Measurements from ENCODE around the gene ACSL1. TPM values are rescaled to one million over a fixed set of nuclear protein-coding genes. Genes with fewer than 3 reads are reported as not detected.

The ACSL1 gene
- total and polyA plus RNA-seq, 9 of the 15 experiments (the other 6 are each of a cell fraction or from before 2014, with no cell fraction given), result 6.7 to 24.1 (median 15.0) TPM

- TF ChIP-seq ZNF592 (IDR thresholded peaks at IDR 0.05) (peak; percentile 66), COPS2 (conservative IDR thresholded peaks at IDR 0.05) (no peak), LARP7 (IDR thresholded peaks at IDR 0.05) (no peak), FOSL1 (tag; conservative IDR thresholded peaks at IDR 0.05) (no peak), ZNF518B (CRISPR knock-in tag; IDR thresholded peaks at IDR 0.05) (no peak), ZNF316 (IDR thresholded peaks at IDR 0.05) (peak; percentile 71; the same call in 1 of the 2 replicates), CREB3 (tag; conservative IDR thresholded peaks at IDR 0.05; ENCODE audit: low read depth) (peak; percentile 52; the same call in 1 of the 2 replicates), POLR2G (IDR thresholded peaks at IDR 0.05; ENCODE audit: low read depth, low read length) (no peak), TCF3 (CRISPR knock-in tag; IDR thresholded peaks at IDR 0.05) (peak; percentile 49), BACH1 (tag; IDR thresholded peaks at IDR 0.05) (0 out of 2 replicates have a peak, but pooled peaks have one; percentile 14), YY1 (IDR thresholded peaks at IDR 0.05; ENCODE audit: borderline replicate concordance in 1 of 3, control insufficient read depth in 1 of 3, extremely low read depth in 1 of 3, insufficient read depth in 3 of 3, insufficient read length in 1 of 3, insufficient replicate concordance in 2 of 3, low read depth in 1 of 3, low read length in 2 of 3) (peak in 1 of 3 experiments; percentile 2), NCOR1 (IDR thresholded peaks at IDR 0.05) (peak; percentile 56), HINFP (tag; conservative IDR thresholded peaks at IDR 0.05; ENCODE audit: low read depth) (no peak), NR2C1 (IDR thresholded peaks at IDR 0.05) (0 out of 2 replicates have a peak, but pooled peaks have one; percentile 15), NR2C1 (tag; IDR thresholded peaks at IDR 0.05) (0 out of 2 replicates have a peak, but pooled peaks have one; percentile 44), TEAD4 (IDR thresholded peaks at IDR 0.05; ENCODE audit: low read length) (no peak), TEAD4 (CRISPR knock-in tag; IDR thresholded peaks at IDR 0.05; ENCODE audit: borderline replicate concordance) (no peak)
These were observed 78.5 kb downstream of the ACSL1 start (continued) for GRCh38 chr4:184747034-184747830.

Measured in K562 (cell line).